ENCODE data around the gene KSR2.

The KSR2 gene

DNA sequence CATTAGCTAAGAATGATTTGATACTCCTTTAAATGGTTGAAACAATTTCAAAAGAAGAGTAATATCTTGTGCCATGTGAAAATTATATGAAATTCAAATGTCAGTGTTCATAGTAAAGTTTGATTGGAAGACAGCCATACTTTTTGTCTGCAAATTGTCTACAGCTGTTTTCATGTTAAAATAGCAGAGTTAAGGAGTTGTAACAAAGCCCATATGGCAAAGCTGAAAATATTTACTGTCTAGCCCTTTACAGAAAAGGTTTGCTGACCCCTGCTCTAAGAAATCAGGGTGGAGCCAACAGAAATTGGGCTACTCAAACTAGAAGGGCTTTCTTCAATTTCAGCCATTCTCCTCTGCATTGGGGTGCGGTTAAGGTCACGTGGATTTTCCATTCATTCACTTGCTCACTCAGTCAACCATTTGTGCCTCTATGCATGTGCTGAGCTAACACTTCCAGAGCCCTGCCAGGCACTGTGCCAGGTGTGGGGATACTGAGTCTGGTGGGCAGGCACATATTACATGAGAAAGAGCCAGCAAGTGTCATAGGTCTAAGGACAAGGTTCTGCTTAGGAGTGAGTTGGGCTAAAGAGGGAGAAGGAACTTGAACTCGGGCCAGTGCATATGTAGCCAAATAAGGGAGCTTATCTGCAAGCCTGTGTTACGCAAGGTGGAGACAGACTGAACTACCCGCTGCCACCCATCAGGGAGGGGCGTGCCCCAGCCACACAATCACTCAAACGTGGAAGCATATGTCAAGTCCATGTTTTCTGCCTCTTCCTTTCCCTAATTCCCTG is 467.5 kb downstream of the KSR2 start:
- TF ChIP-seq, protein P1, sequence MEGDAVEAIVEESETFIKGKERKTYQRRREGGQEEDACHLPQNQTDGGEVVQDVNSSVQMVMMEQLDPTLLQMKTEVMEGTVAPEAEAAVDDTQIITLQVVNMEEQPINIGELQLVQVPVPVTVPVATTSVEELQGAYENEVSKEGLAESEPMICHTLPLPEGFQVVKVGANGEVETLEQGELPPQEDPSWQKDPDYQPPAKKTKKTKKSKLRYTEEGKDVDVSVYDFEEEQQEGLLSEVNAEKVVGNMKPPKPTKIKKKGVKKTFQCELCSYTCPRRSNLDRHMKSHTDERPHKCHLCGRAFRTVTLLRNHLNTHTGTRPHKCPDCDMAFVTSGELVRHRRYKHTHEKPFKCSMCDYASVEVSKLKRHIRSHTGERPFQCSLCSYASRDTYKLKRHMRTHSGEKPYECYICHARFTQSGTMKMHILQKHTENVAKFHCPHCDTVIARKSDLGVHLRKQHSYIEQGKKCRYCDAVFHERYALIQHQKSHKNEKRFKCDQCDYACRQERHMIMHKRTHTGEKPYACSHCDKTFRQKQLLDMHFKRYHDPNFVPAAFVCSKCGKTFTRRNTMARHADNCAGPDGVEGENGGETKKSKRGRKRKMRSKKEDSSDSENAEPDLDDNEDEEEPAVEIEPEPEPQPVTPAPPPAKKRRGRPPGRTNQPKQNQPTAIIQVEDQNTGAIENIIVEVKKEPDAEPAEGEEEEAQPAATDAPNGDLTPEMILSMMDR (IDR thresholded peaks at IDR 0.05; ENCODE audit: insufficient read depth, low read depth, low read length, missing control alignments) = no peak
- no peak for DNase-seq (ENCODE audit: low read depth)
- no peak overlapping the region for H3K4me3 ChIP-seq (ENCODE audit: low read depth, low read length)

DNA sequence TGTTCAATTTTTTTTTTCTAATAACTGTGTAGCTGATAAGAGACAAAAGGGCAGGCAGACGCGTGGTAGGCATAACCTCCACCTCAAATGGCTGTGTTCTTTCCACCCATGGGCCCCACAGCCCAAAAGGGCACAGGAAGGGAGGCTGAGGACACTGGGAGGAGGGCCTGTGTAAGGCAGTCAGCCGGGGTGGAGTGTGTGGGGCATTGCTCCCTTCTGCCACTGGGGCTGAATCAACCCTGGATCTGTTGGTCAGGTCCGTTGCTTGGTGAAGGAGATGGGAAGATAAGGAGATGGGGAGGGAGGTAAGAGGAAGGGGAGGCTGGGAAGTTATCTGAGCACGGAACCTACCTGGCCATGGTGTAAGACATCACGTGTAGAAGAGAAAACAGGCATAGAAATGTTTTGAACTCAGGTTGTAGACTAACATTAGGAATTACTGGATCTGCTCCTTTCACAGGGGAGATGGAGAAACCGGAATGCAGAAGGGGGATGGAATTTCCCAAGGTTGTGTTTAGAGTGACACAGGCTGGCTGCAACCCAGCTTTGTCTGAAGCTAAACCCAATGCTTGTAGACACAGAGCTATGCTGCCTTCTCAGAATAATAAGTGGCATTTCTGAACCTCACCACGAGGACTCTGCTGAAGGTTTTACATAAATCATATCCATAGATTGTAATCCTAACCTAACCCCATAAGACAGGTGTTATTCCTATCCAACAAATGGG is 468.9 kb downstream of the KSR2 start:
- DNase-seq (ENCODE audit: low read depth) = no peak
- no peak overlapping the region for H3K4me3 ChIP-seq (ENCODE audit: low read depth, low read length)
- TF ChIP-seq, protein P1 (IDR thresholded peaks at IDR 0.05; ENCODE audit: insufficient read depth, low read depth, low read length, missing control alignments) = no peak

DNA sequence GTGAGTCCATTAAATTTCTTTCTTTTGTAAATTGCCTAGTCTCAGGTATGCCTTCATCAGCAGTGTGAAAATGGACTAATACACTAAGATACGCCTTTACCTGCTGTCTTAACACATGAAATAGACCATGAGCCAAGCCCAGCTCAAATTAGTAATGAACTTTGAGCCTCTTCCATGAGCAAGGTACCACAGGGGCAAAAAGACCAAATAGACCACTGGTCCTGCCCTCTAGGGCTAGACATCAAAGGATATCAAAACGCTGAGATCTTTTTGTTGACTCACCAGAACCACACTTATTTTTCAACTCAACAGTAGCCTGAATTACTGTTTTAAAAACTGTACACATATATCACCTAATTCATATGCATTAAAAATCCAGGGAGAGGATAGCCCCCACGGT is 469.9 kb downstream of the KSR2 start:
- TF ChIP-seq, protein P1 (IDR thresholded peaks at IDR 0.05; ENCODE audit: insufficient read depth, low read depth, low read length, missing control alignments) = no peak
- no peak for DNase-seq (ENCODE audit: low read depth)
- H3K4me3 ChIP-seq (ENCODE audit: low read depth, low read length) = no peak overlapping the region

DNA sequence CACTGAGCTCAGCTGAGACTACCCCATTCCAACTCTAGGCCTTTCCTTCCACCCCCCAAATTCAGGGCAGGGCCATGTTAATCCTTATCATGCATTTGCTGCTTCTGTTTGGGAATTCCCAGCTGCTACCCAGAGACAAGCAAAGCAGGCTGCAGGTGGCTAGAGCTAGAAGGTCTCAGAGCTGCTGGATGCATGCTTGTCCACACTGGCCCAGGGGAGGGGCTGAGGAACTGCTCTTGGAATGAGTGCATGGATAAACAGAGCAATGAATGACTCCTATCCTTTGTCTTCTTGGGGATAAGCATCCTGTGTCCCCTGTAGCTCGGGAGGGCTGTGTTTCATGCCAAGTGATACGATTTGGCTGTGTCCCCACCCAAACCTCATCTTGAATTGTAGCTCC is 470.5 kb downstream of the KSR2 start:
- H3K4me3 ChIP-seq (ENCODE audit: low read depth, low read length) = no peak overlapping the region
- TF ChIP-seq, protein P1 (IDR thresholded peaks at IDR 0.05; ENCODE audit: insufficient read depth, low read depth, low read length, missing control alignments) = no peak
- no peak for DNase-seq (ENCODE audit: low read depth)

DNA sequence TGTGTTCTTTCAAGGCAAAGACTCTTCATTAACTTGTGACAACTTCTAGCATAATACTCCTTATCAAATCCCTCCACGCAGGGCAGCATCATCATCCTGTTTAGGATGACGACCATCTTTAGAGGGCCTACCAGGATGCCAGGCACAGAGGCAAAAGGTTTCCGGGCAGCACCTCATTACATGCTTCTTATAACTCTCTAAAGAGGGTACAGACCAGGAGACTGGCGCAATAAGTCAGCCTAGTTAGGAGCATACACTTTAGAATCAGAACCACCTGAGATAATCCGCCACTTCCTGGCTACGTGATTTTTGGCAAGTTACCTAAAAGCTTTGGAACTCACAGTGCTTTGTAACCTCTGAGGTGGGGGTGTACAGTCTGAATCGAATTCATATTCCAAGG is 471.4 kb downstream of the KSR2 start:
- TF ChIP-seq, protein P1 (IDR thresholded peaks at IDR 0.05; ENCODE audit: insufficient read depth, low read depth, low read length, missing control alignments) = no peak
- H3K4me3 ChIP-seq (ENCODE audit: low read depth, low read length) = no peak overlapping the region
- no peak for DNase-seq (ENCODE audit: low read depth)

DNA sequence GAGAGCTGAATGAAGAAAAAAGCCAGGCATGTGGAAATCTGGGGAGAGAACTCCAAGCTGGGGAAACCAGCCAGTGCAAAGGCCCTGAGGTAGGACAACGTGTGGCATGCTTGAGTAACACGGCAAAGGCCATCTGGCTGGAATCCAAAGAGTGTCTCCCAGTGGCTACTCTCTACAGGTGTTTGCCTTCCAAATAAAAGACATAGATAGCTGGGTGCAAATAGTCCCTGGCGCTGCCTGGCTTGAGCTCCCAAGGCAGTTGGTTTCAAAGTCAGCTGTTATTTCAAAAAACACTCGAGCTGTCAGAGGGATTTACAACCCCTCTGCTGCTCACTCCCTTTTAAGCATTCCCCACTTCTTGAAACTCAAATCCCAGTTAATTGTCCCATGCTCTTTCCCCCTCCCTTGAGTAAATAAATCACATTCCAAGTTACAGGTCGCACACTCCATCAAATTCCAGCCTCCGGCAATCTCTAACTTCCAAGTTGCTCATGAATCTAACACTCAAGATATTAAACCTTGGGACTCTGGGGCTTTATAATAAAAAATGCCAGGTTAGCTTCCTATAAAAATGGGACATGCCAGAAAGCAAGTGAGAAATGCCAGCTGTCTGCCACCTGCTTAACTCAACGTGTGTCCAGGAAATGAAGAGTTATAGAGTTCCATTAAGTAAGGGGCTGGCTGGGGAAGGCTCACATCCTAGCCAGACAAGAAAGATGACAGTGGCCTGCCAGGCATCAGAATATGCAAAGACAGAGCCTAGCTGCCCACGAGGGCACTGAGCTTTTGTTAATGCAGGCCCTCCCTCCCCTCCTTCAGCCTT is 473.7 kb downstream of the KSR2 start:
- no peak overlapping the region for H3K4me3 ChIP-seq (ENCODE audit: low read depth, low read length)
- no peak for DNase-seq (ENCODE audit: low read depth)
- TF ChIP-seq, protein P1 (IDR thresholded peaks at IDR 0.05; ENCODE audit: insufficient read depth, low read depth, low read length, missing control alignments) = no peak
